HEK293 (cell line): Measurements from ENCODE around the gene UBE2G2.

Experiments
- CTCF ChIA-PET: fragments of 350-600 bp; formaldehyde crosslinking; extraction: SDS; loops from one replicate; lab custom pipeline; 2021; ENCODE audit warnings: antibody characterized with exemption; lab: Yijun Ruan, JAX
- POLR2A ChIA-PET: fragments of 300-600 bp; formaldehyde crosslinking; extraction: SDS; loops from one replicate; lab custom pipeline; 2020; ENCODE audit warnings: antibody characterized with exemption, inconsistent platforms; lab: Yijun Ruan, JAX
- H3K27ac ChIP-seq: fragments of 200-500 bp; sonication (Bioruptor generic); 2 replicates; pipeline ENCODE4 v1.5.1; 2014; ENCODE audit warnings: low read depth, low read length, control low read depth, inconsistent platforms; ENCODE audit errors: extremely low read depth
- H3K36me3 ChIP-seq, 2 experiments: fragments of 200-500 bp in 1 of 2; sonication (Bioruptor generic) in 1 of 2; 1 replicate in 1 of 2; 2 replicates in 1 of 2; pipeline ENCODE4 v1.5.1; 2014 to 2017; ENCODE audit warnings: inconsistent platforms in 2 of 2, low read length in 2 of 2; ENCODE audit not compliant: control insufficient read depth in 2 of 2, insufficient read depth in 1 of 2
- H3K4me1 ChIP-seq: fragments of 200-500 bp; sonication (Bioruptor generic); 2 replicates; pipeline ENCODE4 v1.5.1; 2014; ENCODE audit warnings: mild to moderate bottlenecking, low read length, inconsistent platforms; ENCODE audit not compliant: control insufficient read depth, insufficient read depth
- H3K4me3 ChIP-seq: 2 replicates; pipeline ENCODE4 v1.5.1; 2011; ENCODE audit warnings: low read depth, mild to moderate bottlenecking, control low read depth, low read length, moderate library complexity
- H3K9me3 ChIP-seq: fragments of 200-500 bp; sonication (Bioruptor generic); 2 replicates; pipeline ENCODE4 v1.5.1; 2014; ENCODE audit warnings: low read depth, low read length, inconsistent platforms; ENCODE audit not compliant: control insufficient read depth, insufficient read depth
- INSM2 ChIP-seq: fragments of 450-650 bp; formaldehyde crosslinking; IDR thresholded peaks from 2 replicates; pipeline ENCODE4 v1.5.1; 2016; ENCODE audit warnings: missing biosample characterization, missing genetic modification characterization
- KLF1 ChIP-seq: fragments of 450-650 bp; formaldehyde crosslinking; IDR thresholded peaks from 2 replicates; pipeline ENCODE4 v1.5.1; 2016; ENCODE audit warnings: missing biosample characterization, missing genetic modification characterization
- MYNN ChIP-seq: fragments of 450-650 bp; formaldehyde crosslinking; IDR thresholded peaks from 2 replicates; pipeline ENCODE4 v1.5.1; 2016; ENCODE audit warnings: missing biosample characterization, missing genetic modification characterization, borderline replicate concordance
- MZF1 ChIP-seq: fragments of 450-650 bp; formaldehyde crosslinking; IDR thresholded peaks from 2 replicates; pipeline ENCODE4 v1.5.1; 2017; ENCODE audit warnings: missing biosample characterization, missing genetic modification characterization, borderline replicate concordance
- REPIN1 ChIP-seq: fragments of 450-650 bp; formaldehyde crosslinking; IDR thresholded peaks from 2 replicates; pipeline ENCODE4 v1.5.1; 2017; ENCODE audit warnings: missing biosample characterization, missing genetic modification characterization, low read depth
- ZBTB17 ChIP-seq: fragments of 450-650 bp; formaldehyde crosslinking; IDR thresholded peaks from 2 replicates; pipeline ENCODE4 v1.5.1; 2016; ENCODE audit warnings: missing biosample characterization, missing genetic modification characterization
- ZBTB6 ChIP-seq: fragments of 450-650 bp; formaldehyde crosslinking; IDR thresholded peaks from 2 replicates; pipeline ENCODE4 v1.5.1; 2017; ENCODE audit warnings: missing biosample characterization, missing genetic modification characterization
- ZFHX2 ChIP-seq: fragments of 450-650 bp; formaldehyde crosslinking; conservative IDR thresholded peaks from 2 replicates; pipeline ENCODE4 v1.5.1; 2016; ENCODE audit warnings: missing biosample characterization, missing genetic modification characterization
- ZFP37 ChIP-seq: fragments of 450-650 bp; formaldehyde crosslinking; IDR thresholded peaks from 2 replicates; pipeline ENCODE4 v1.5.1; 2016; ENCODE audit warnings: missing biosample characterization, missing genetic modification characterization
- ZFP69B ChIP-seq: fragments of 450-650 bp; formaldehyde crosslinking; IDR thresholded peaks from 2 replicates; pipeline ENCODE4 v1.5.1; 2016; ENCODE audit warnings: missing biosample characterization, missing genetic modification characterization
- ZIC2 ChIP-seq: fragments of 450-650 bp; formaldehyde crosslinking; IDR thresholded peaks from 2 replicates; pipeline ENCODE4 v1.5.1; 2016; ENCODE audit warnings: missing biosample characterization, missing genetic modification characterization
- ZNF10 ChIP-seq: fragments of 450-650 bp; formaldehyde crosslinking; IDR thresholded peaks from 2 replicates; pipeline ENCODE4 v1.5.1; 2017; ENCODE audit warnings: missing biosample characterization, missing genetic modification characterization
- ZNF114 ChIP-seq: fragments of 450-650 bp; formaldehyde crosslinking; IDR thresholded peaks from 2 replicates; pipeline ENCODE4 v1.5.0; 2017; ENCODE audit warnings: missing biosample characterization, missing genetic modification characterization
- ZNF121 ChIP-seq: fragments of 450-650 bp; formaldehyde crosslinking; IDR thresholded peaks from 2 replicates; pipeline ENCODE4 v1.5.1; 2016; ENCODE audit warnings: missing biosample characterization, missing genetic modification characterization
- ZNF157 ChIP-seq: fragments of 450-650 bp; formaldehyde crosslinking; IDR thresholded peaks from 2 replicates; pipeline ENCODE4 v1.5.1; 2016; ENCODE audit warnings: missing biosample characterization, missing genetic modification characterization
- ZNF221 ChIP-seq: fragments of 450-650 bp; formaldehyde crosslinking; IDR thresholded peaks from 2 replicates; pipeline ENCODE4 v1.5.1; 2017; ENCODE audit warnings: missing biosample characterization, missing genetic modification characterization, borderline replicate concordance
- ZNF24 ChIP-seq: fragments of 450-650 bp; formaldehyde crosslinking; IDR thresholded peaks from 2 replicates; pipeline ENCODE4 v1.5.1; 2016; ENCODE audit warnings: missing biosample characterization, missing genetic modification characterization
- ZNF26 ChIP-seq: fragments of 450-650 bp; formaldehyde crosslinking; IDR thresholded peaks from 2 replicates; pipeline ENCODE4 v1.5.1; 2016; ENCODE audit warnings: missing biosample characterization, missing genetic modification characterization
- ZNF426 ChIP-seq: fragments of 450-650 bp; formaldehyde crosslinking; IDR thresholded peaks from 2 replicates; pipeline ENCODE4 v1.5.1; 2017; ENCODE audit warnings: missing biosample characterization, missing genetic modification characterization, mild to moderate bottlenecking, inconsistent platforms, moderate library complexity
- ZNF48 ChIP-seq: fragments of 450-650 bp; formaldehyde crosslinking; IDR thresholded peaks from 2 replicates; pipeline ENCODE4 v1.5.1; 2016; ENCODE audit warnings: missing biosample characterization, missing genetic modification characterization
- ZNF518A ChIP-seq: fragments of 450-650 bp; formaldehyde crosslinking; conservative IDR thresholded peaks from 2 replicates; pipeline ENCODE4 v1.5.1; 2016; ENCODE audit warnings: low read depth, missing biosample characterization, missing genetic modification characterization
- ZNF558 ChIP-seq: fragments of 450-650 bp; formaldehyde crosslinking; IDR thresholded peaks from 2 replicates; pipeline ENCODE4 v1.5.1; 2016; ENCODE audit warnings: missing biosample characterization, missing genetic modification characterization
- ZNF654 ChIP-seq: fragments of 450-650 bp; formaldehyde crosslinking; IDR thresholded peaks from 2 replicates; pipeline ENCODE4 v1.5.1; 2016; ENCODE audit warnings: low read depth, missing biosample characterization, missing genetic modification characterization
- ZNF664 ChIP-seq: fragments of 450-650 bp; formaldehyde crosslinking; IDR thresholded peaks from 2 replicates; pipeline ENCODE4 v1.5.1; 2016; ENCODE audit warnings: missing biosample characterization, missing genetic modification characterization
- ZNF792 ChIP-seq: fragments of 450-650 bp; formaldehyde crosslinking; IDR thresholded peaks from 2 replicates; pipeline ENCODE4 v1.5.1; 2016; ENCODE audit warnings: missing biosample characterization, missing genetic modification characterization
- ZNF837 ChIP-seq: fragments of 450-650 bp; formaldehyde crosslinking; IDR thresholded peaks from 2 replicates; pipeline ENCODE4 v1.5.1; 2016; ENCODE audit warnings: missing biosample characterization, missing genetic modification characterization

The UBE2G2 gene

GRCh38 chr21:44813727-44814126, 12.1 kb upstream of the UBE2G2 start (continued):
- no peak for TF ChIP-seq ZFHX2 (tag by site-specific recombination)
- TF ChIP-seq ZBTB17 (tag by site-specific recombination), result no peak
- TF ChIP-seq ZNF10 (tag by site-specific recombination), result no peak
- TF ChIP-seq ZNF664, result no peak
- TF ChIP-seq ZNF26, result no peak
- TF ChIP-seq, all 188 proteins: peak for 0

- TF ChIP-seq ZNF121 (tag by site-specific recombination) (no peak), INSM2 (tag by site-specific recombination) (no peak), ZNF157 (no peak), MZF1 (no peak), ZNF654 (tag by site-specific recombination) (no peak), ZNF518A (tag by site-specific recombination) (no peak), ZNF114 (tag by site-specific recombination) (no peak), ZIC2 (peak; percentile 84)
- TF ChIP-seq, all 188 proteins: peak for 1
- no peak overlapping the region for H3K27ac ChIP-seq
- CTCF ChIA-PET, result interaction anchor here (0.5 to 1.1 kb wide), 4 partner anchors 12 to 319 kb away, joined by 3 to 6 read pairs (median 4); partner anchors contain the start of gene UBE2G2
- no peaks in the 10 kb centered on the region for H3K9me3 ChIP-seq
- POLR2A ChIA-PET, result interaction anchor here (1.0 kb wide), 1 partner anchor 11 kb away, joined by 3 read pairs; the partner anchor contains the start of gene UBE2G2
- peaks cover 7 to 44% of the 10 kb centered on the region in 2 experiments; a peak in 2 of 3 replicates for H3K36me3 ChIP-seq
- H3K4me3 ChIP-seq, result no peak overlapping the region
- H3K4me1 ChIP-seq, result no peaks in the 10 kb centered on the region
Observed at GRCh38 chr21:44813149-44813548, 11.5 kb upstream of the UBE2G2 start.

- Histone ChIP-seq H3K36me3 (peaks cover 9 to 48% of the 10 kb centered on the region in 2 experiments; a peak in 2 of 3 replicates), H3K27ac (no peak overlapping the region), H3K9me3 (no peaks in the 10 kb centered on the region), H3K4me1 (no peaks in the 10 kb centered on the region), H3K4me3 (no peak overlapping the region)
- TF ChIP-seq KLF1 (tag by site-specific recombination) (no peak), ZFP37 (no peak), ZNF221 (no peak), ZNF426 (tag by site-specific recombination) (no peak), ZNF558 (tag by site-specific recombination) (no peak), MYNN (tag by site-specific recombination) (no peak), REPIN1 (tag by site-specific recombination) (no peak), ZBTB6 (tag by site-specific recombination) (no peak), ZNF10 (tag by site-specific recombination) (no peak), ZNF48 (no peak), ZNF24 (tag by site-specific recombination) (no peak), ZNF837 (no peak), ZNF792 (tag by site-specific recombination) (no peak), ZFP69B (no peak)
- ChIA-PET CTCF (interaction anchor here (0.5 to 1.1 kb wide), 4 partner anchors 11 to 319 kb away, joined by 3 to 6 read pairs (median 4); partner anchors contain the start of gene UBE2G2), POLR2A (interaction anchor here (0.6 to 1.0 kb wide), 2 partner anchors 11 to 1409 kb away, joined by 3 to 4 read pairs; partner anchors contain the start of gene UBE2G2)
Observed at GRCh38 chr21:44812640-44813039, 11.0 kb upstream of the UBE2G2 start.
